ENCODE data around the gene MT2A. TPM values are rescaled to one million over a fixed set of nuclear protein-coding genes. Genes with fewer than 3 reads are reported as not detected.

Gene MT2A
- total and polyA plus RNA-seq, 2 of the 4 experiments (the other 2 are of a cell fraction), result 25.5 to 621 TPM

DNA sequence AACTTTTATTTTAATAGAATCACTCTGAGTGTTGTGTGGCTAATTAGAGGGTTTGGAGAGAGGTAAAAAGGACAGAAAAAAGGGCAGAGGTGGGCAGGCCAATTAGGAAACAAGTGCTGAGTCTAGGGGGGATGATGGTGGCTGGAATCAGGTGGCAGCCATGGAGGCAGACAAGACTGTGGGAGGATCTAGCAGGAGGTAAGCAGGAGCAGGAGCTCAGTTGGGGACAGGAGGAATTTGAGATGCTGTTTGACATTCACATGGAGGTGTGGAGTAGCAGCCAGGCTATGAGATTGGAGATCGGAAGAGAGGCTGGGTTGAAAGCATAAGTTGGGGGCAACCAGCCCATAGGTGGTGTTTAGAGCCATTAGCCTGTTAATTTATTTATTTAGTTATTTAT is 47.3 kb upstream of the MT2A start:
- Histone ChIP-seq H2BK15ac (ENCODE audit: low read depth, low read length) (no peak overlapping the region), H2AK5ac (ENCODE audit: low read depth, low read length) (no peak overlapping the region), H3K27ac (ENCODE audit: insufficient read depth, low read length) (no peak overlapping the region), H2BK20ac (ENCODE audit: low read depth, low read length) (no peak overlapping the region), H3K56ac (ENCODE audit: extremely low read depth, insufficient read depth, low read length) (no peak overlapping the region), H4K5ac (ENCODE audit: low read depth, low read length) (no peak overlapping the region), H4K20me1 (ENCODE audit: insufficient read depth, low read length) (no peaks in the 10 kb centered on the region), H3K9me3 (ENCODE audit: control insufficient read depth, insufficient read depth, low read length) (no peaks in the 10 kb centered on the region), H3K4me3 (ENCODE audit: insufficient read depth, low read depth, low read length) (no peak overlapping the region), H3K18ac (ENCODE audit: low read depth, low read length) (no peak overlapping the region), H3K9ac (ENCODE audit: low read depth, low read length) (no peak overlapping the region), H3K14ac (replicated peaks; ENCODE audit: low read depth, low read length) (no peak overlapping the region), H2AK9ac (replicated peaks; ENCODE audit: low read depth, low read length, poor library complexity) (no peak overlapping the region), H3K36me3 (ENCODE audit: control insufficient read depth, insufficient read depth, low read length) (no peaks in the 10 kb centered on the region), H2AFZ (replicated peaks; ENCODE audit: low read length, poor library complexity) (no peak overlapping the region), H3K27me3 (ENCODE audit: control insufficient read depth, insufficient read depth, low read length) (peaks cover 31% of the 10 kb centered on the region), H4K8ac (ENCODE audit: low read depth in 2 of 2, low read length in 2 of 2) (no peak overlapping the region), H3K4me2 (ENCODE audit: low read depth, low read length) (no peak overlapping the region), H4K91ac (ENCODE audit: insufficient read depth, low read depth, low read length) (no peak overlapping the region), H2BK5ac (ENCODE audit: low read depth, low read length, poor library complexity, severe bottlenecking) (no peak overlapping the region), H3K79me1 (ENCODE audit: low read depth in 1 of 2, low read length in 2 of 2) (no peaks in the 10 kb centered on the region), H3K4ac (ENCODE audit: low read depth, low read length) (no peak overlapping the region), H2BK120ac (ENCODE audit: low read depth, low read length) (no peak overlapping the region), H3K4me1 (ENCODE audit: control insufficient read depth, insufficient read depth, low read length) (no peaks in the 10 kb centered on the region), H3K9me1 (ENCODE audit: insufficient read depth, low read length) (0 out of 2 replicates have a peak, but pooled peaks cover 4% of the 10 kb centered on the region), H3K23ac (ENCODE audit: low read depth, low read length) (no peak overlapping the region)
- POLR2A ChIA-PET (ENCODE audit: unreplicated experiment), result interaction anchor here (0.7 kb wide), 1 partner anchor 232 kb away, joined by 4 read pairs; no protein-coding TSS in a partner anchor
- no TSS peak for BruUV-seq (replicated peaks)
- DNase-seq (no peak), ATAC-seq (ENCODE audit: low read depth) (no peak)
- CTCF ChIA-PET, result interaction anchor here (1.2 to 1.6 kb wide), 2 partner anchors 14 to 16 kb away, joined by 3 read pairs; no protein-coding TSS in a partner anchor
- in situ Hi-C loops (cut with MboI; ENCODE audit: low sequenced_read_pairs) (no loop called here), dilution Hi-C loops (cut with HindIII; ENCODE audit: low sequenced_read_pairs, unreplicated experiment) (no loop called here), intact Hi-C loops (cut with micrococcal nuclease) (no loop called here)
- 80% methylated on average over 1 of the region's 1 CpG; no CpG with 5 or more reads in 1 of the 2 experiments for WGBS, 2 experiments (ENCODE audit: extremely low coverage in 2 of 2, insufficient read length in 1 of 2)
- TF ChIP-seq, protein P1, sequence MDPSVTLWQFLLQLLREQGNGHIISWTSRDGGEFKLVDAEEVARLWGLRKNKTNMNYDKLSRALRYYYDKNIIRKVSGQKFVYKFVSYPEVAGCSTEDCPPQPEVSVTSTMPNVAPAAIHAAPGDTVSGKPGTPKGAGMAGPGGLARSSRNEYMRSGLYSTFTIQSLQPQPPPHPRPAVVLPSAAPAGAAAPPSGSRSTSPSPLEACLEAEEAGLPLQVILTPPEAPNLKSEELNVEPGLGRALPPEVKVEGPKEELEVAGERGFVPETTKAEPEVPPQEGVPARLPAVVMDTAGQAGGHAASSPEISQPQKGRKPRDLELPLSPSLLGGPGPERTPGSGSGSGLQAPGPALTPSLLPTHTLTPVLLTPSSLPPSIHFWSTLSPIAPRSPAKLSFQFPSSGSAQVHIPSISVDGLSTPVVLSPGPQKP (IDR thresholded peaks at IDR 0.05; ENCODE audit: borderline replicate concordance, low read depth, low read length), result no peak
- TF ChIP-seq CEBPB (IDR thresholded peaks at IDR 0.05; ENCODE audit: low read depth, low read length), result no peak
- TF ChIP-seq MAFK (IDR thresholded peaks at IDR 0.05; ENCODE audit: low read depth, low read length), result no peak
- TF ChIP-seq, protein P2, sequence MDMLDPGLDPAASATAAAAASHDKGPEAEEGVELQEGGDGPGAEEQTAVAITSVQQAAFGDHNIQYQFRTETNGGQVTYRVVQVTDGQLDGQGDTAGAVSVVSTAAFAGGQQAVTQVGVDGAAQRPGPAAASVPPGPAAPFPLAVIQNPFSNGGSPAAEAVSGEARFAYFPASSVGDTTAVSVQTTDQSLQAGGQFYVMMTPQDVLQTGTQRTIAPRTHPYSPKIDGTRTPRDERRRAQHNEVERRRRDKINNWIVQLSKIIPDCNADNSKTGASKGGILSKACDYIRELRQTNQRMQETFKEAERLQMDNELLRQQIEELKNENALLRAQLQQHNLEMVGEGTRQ (IDR thresholded peaks at IDR 0.05; ENCODE audit: low read depth, low read length), result no peak
- no peak for TF ChIP-seq POLR2A (IDR thresholded peaks at IDR 0.05; ENCODE audit: low read depth, low read length)
